Measurements from ENCODE around the gene TMED5.
"Not testable (repeated sequence)": the region's sequence is repeated elsewhere in the genome, so short reads cannot be mapped to it uniquely, and the experiment has no call there.

TMED5 gene

DNA sequence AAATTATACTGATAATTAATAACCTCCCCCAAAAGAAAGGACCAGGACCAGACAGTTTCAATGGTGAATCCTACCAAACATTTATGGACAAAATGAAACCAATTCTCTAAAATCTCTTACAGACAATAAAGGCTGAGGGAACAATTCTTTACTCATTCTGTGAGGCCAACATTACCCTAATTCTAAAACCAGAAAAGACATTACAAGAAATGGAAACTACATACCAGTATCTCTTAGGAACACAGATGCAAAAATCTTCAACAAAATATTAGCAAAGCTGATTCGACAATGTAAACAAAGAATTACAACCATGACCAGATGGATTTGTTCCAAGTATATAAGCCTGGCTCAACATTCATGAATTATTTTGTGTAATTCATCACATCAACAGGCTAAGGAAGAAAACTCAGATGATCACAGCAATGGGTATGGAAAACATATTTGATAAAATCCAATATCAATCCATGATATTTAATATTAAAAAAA is 8.6 kb downstream of the TMED5 start:
- no peak for DNase-seq

DNA sequence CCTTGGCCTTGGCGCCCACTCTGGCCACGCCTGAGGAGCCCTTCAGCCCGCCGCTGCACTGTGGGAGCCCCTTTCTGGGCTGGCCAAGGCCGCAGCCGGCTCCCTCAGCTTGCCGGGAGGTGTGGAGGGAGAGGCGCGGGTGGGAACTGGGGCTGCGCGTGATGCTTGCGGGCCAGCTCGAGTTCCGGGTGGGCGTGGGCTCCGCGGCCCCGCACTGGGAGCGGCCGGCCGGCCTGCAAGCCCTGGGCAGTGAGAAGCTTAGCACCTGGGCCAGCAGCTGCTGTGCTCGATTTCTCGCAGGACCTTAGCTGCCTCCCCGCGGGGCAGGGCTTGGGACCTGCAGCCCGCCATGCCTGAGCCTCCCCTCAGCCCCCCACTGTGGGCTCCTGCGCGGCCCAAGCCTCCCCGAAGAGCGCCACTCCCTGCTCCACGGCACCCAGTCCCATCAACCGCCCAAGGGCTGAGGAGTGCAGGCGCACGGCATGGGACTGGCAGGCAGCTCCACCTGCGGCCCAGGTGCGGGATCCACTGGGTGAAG is 10.0 kb downstream of the TMED5 start:
- not testable (repeated sequence) for DNase-seq

- no peak for DNase-seq
Measured at GRCh38 chr1:93167006-93167405, 13.2 kb downstream of the TMED5 start.

- not testable (repeated sequence) for DNase-seq
Measured at GRCh38 chr1:93165895-93166294, 14.3 kb downstream of the TMED5 start.

- no peak for DNase-seq
Measured at GRCh38 chr1:93164816-93165215, 15.4 kb downstream of the TMED5 start.

DNA sequence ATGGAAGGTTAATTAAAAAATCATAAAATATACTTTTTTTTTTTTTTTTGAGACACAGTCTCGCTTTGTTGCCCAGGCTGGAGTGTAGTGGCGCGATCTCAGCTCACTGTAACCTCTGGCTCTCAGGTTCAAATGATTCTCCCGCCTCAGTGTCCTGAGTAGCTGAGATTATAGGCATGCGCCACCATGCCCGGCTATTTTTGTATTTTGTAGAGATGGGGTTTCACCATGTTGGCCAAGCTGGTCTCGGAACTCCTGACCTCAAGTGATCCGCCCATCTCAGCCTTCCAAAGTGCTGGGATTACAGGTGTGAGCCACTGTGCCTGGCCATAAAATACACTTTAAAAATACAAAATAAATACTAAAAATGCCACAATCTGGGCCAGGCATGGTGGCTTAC is 16.9 kb downstream of the TMED5 start:
- not testable (repeated sequence) for DNase-seq

DNA sequence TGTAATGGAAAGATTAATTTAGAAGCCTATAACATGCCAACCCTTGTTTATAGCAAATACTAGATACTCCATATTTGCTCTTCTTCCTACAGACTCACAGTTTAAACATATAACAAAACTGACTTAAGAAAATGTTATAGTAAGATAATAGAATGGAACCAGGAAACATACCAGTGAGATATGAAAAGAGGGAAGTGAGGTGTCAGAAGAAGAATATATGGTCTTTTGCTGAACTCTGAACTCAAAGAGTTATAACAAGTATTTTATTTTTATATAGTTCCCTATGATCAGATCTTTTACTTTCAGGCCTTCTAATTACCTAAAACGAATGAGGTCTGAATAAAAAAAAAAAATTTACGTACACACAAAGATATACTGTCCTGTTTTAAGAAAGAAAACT is 20.9 kb downstream of the TMED5 start:
- peak; percentile 49 for DNase-seq

DNA sequence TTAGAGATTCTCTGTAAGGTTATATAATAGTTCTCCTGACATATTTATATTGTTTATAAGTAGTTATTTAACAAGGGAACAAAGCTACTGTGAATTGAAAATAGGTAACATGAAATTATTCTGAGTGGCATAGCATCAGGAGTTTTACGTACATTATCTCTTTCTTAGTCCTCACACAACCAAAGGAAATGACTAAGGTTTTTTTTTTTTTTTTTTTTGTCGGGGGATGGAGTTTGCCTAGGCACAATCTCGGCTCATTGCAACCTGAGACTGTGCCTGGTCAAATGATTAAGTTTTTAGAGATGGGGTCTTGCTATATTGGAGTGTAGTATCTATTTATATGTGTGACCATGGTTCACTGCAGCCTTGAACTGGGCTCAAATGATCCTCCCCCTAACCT is 24.9 kb downstream of the TMED5 start:
- peak; percentile 65 for DNase-seq

- DNase-seq = no peak
Measured at GRCh38 chr1:93154898-93155297, 25.3 kb downstream of the TMED5 start.

DNA sequence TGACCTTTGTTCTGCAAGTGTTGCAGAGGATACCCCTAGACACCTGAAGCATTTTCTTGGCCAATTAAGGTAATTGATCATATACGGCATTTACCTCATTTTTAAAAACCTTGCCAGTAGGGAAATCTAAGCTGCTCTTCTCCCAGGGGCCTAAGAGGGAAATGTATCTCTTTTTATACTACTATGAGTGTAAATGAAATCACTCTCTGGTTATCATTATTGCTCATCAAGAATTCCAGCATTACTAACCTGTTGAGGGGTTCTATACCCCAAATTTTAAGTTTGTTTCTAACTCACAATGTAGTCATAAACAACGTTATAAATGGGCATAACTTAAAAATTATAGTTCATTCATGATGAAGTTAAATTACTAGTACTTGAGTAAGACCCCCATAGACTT is 27.4 kb downstream of the TMED5 start:
- no peak for DNase-seq

DNA sequence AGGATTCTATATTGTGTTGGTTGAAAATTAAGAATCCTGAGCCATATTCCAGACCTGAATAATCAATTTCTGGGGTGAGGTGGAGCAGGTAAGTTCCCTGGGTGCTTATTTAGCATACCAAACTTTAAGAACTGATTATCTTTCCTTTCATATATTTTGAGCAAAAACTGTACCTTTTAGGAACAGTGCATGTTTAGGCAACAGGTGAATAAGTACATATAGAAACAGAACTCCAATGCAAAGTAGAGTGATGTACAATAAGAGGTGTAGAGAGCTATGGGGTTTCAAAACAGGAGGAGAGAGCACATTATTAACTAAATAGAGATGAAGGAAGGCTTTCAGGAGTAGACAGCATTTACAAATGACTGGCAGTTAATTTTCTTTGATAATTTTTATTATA is 28.7 kb downstream of the TMED5 start:
- no peak for DNase-seq

GRCh38 chr1:93150729-93151128 is 29.5 kb downstream of the TMED5 start:
- DNase-seq = no peak

- DNase-seq = no peak
Measured at GRCh38 chr1:93148001-93148400, 32.2 kb downstream of the TMED5 start.

GRCh38 chr1:93143769-93144168 is 36.4 kb downstream of the TMED5 start:
- no peak for DNase-seq

- DNase-seq = peak; percentile 43
Measured at GRCh38 chr1:93143136-93143535, 37.1 kb downstream of the TMED5 start.

- no peak for DNase-seq
Measured at GRCh38 chr1:93142161-93142560, 38.1 kb downstream of the TMED5 start.

DNA sequence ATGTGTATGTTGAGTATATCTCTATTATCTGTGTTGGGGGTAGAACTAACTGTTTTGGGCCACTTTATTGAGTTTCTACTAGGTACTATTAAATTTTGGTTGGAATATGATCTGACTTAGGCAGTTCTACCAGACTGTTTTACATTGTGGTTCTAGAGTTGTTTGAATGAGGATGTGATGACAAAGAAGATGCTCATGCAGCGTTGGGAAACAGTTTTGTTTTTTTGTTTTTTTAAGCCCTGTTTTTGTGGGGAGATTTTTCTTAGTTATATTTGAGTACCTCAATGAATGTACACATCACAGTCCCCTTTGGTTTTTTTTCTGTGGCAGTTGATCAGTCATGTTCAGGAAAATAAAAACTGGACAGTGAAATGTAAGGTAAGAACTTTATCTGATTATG is 40.1 kb downstream of the TMED5 start:
- no peak for DNase-seq

DNA sequence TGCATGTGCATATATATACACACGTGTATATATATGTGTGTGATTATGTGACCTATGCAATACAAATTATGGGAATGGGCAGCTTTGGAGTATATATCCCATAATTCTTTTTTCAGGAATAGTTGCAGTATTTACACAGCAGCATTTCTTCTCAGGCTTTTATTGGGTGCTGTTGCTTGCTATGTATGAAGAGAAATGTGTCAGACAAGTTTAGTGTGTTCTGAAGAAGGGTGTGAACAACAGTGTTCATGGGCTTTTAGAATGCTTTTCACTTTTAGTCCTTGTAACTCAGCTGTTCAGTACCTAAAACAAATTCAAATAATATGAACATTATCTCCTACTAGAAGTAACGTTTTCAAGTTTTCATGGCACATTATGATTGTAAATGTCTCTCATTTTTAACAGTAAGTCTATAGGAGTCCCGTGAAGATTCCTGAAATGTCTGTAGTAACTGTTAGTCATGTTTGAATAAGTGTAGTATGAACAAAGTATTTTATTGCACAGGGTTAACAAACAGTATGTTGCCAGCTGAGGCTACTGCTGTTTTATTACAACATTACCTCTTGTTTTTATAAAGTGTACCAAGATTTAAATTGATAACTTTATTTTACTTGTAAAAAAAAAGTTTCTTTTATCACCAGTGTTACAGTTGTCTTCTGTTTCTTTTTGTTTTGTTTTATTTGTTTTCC is 42.5 kb downstream of the TMED5 start:
- DNase-seq = no peak

DNA sequence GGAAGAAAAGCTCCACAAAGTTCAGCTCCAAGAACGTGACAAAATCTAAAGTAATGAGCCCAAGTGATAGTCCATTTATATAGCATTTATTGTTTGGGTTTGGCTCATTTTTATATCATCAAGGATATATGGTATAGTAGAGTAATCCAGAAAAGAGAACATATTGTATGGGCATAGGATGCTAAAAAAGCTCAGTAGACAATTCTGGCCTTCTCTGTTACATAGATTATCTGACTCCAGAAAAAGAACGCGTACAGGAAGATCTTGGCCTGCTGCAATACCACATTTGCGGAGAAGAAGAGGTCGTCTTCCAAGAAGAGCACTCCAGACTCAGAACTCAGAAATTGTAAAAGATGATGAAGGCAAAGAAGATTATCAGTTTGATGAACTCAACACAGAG is 43.8 kb downstream of the TMED5 start:
- DNase-seq = no peak

GRCh38 chr1:93132638-93133037 is 47.6 kb downstream of the TMED5 start:
- DNase-seq = no peak

DNA sequence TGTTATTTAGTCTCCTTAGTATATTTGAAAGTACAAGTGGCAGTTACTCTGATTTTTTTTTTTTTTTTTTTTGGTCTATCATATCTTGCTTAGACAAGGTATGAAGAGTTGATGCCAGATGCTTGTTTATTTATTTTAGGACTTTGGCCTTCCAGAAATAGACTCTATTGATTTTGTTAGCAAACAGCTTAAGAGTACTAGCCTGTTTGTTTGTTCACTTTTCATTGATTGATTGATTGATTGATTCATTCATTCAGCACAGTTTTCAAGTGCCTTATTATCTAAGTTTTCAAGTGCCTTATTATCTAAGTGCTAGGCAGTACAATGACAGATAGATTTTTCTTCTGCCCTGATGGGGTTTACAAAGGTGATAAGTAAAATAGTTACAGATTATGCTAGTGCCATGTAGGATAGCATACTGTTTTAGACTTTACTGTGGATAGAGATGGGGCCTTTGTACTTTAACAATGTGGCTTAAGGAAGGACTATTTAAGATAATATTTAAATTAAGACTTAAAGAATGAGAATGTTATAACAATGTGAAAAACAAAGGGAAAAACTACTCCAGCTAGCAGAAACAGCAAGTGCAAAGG is 50.6 kb downstream of the TMED5 start:
- no peak for DNase-seq

DNA sequence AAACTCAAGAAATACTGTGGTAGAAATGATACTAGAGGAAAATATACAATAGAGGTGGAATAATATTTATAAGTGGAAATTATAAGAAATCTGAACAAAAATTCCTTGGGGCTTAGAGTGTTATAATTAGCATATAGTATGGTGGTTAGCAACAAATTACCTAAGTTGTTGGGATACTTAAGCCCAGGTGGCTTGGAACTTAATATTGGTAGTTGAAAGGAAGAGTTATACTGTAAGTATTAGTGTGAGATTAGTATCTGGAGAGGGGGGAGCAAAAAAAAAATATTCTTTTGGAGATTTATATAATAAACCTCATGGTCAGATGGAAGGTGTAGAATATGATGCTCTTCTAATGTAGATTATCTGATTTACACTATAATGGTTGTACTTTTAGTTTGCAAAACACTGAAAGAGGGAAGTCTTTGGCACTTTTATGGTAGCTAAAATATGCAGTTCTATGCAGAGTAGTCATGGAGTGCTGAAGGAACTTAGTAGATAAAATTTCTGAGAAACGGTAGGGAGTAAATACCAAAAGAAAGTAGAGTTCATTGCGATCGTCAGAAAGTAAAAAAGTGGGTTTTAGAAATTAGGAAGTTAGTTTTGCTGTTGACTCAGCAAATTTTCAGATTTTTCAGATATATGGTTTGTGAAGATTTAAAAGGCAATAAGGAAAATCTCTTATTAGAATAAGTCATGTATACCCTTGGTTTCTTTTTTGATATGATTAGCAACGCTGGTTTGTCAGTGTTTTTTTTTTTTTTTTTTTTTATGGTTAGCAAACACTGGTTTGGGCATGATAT is 55.5 kb downstream of the TMED5 start:
- DNase-seq = peak; percentile 42

- DNase-seq = peak; percentile 15
Measured at GRCh38 chr1:93123201-93123783, 56.9 kb downstream of the TMED5 start.
